ENCODE data around the gene FNTB. TPM values are rescaled to one million over a fixed set of nuclear protein-coding genes. Genes with fewer than 3 reads are reported as not detected.

The FNTB gene
- total and polyA plus RNA-seq, 2 of the 8 experiments (the other 6 are each of a cell fraction or from before 2014, with no cell fraction given): 16.0 to 20.7 TPM

GRCh38 chr14:64946310-64947045, 40.2 kb upstream of the FNTB start:
- H3K23ac ChIP-seq (ENCODE audit: insufficient read length): no peak overlapping the region
- CTCF ChIA-PET (ENCODE audit: partially characterized antibody): interaction anchor here (0.6 to 3.4 kb wide), 9 partner anchors 8 to 105 kb away, joined by 3 to 16 read pairs (median 3); no protein-coding TSS in a partner anchor

More at GRCh38 chr14:64946310-64947045, 40.2 kb upstream of the FNTB start:
- no peaks in the 10 kb centered on the region for H3K27me3 ChIP-seq (replicated peaks in 1 of 4; ENCODE audit: control insufficient read depth in 3 of 4, extremely low read depth in 1 of 4, insufficient read depth in 3 of 4, low read length in 3 of 4)
- no peak overlapping the region for H4K5ac ChIP-seq (ENCODE audit: insufficient read length, low read depth, low read length)
- H3K18ac ChIP-seq (ENCODE audit: extremely low read depth, low read length): no peak overlapping the region
- H3K23me2 ChIP-seq (ENCODE audit: low read depth, low read length): no peaks in the 10 kb centered on the region
- TF ChIP-seq EGR1 (IDR thresholded peaks at IDR 0.05; ENCODE audit: borderline replicate concordance, low read depth, low read length) (no peak), CTBP2 (IDR thresholded peaks at IDR 0.05; ENCODE audit: borderline replicate concordance, insufficient read depth, insufficient read length, low read length) (no peak), KDM4A (IDR thresholded peaks at IDR 0.05; ENCODE audit: low read depth, low read length, severe bottlenecking) (no peak), SP4 (IDR thresholded peaks at IDR 0.05; ENCODE audit: low read length) (no peak), SAP30 (IDR thresholded peaks at IDR 0.05; ENCODE audit: insufficient read depth, insufficient replicate concordance, low read length) (no peak), GABPA (IDR thresholded peaks at IDR 0.05; ENCODE audit: borderline replicate concordance, insufficient read depth, low read length) (no peak), HDAC6 (IDR thresholded peaks at IDR 0.05; ENCODE audit: low read depth, low read length) (no peak)
- H2BK5ac ChIP-seq (ENCODE audit: low read depth, low read length): no peak overlapping the region
- no peaks in the 10 kb centered on the region for H3K79me1 ChIP-seq (ENCODE audit: low read depth, low read length)
- peaks cover 0 to 8% (median 2%) of the 10 kb centered on the region in 4 experiments; a peak in 4 of 7 replicates for H3K4me1 ChIP-seq (replicated peaks in 1 of 4; ENCODE audit: control insufficient read depth in 3 of 4, insufficient read depth in 4 of 4, low read length in 3 of 4)
- FAIRE-seq (no peak), DNase-seq (ENCODE audit: low read depth in 1 of 2, low spot score in 2 of 2) (no peak)
- H3K4me2 ChIP-seq (ENCODE audit: insufficient read depth in 1 of 2, low read depth in 2 of 2, low read length in 2 of 2): no peak overlapping the region
- no peak overlapping the region for H2BK15ac ChIP-seq (ENCODE audit: low read length)
- no peak overlapping the region for H2AK5ac ChIP-seq (ENCODE audit: low read depth, low read length)
- H3K9ac ChIP-seq (replicated peaks in 1 of 4; ENCODE audit: extremely low read depth in 1 of 4, low read depth in 3 of 4, low read length in 3 of 4): no peak overlapping the region
- H4K8ac ChIP-seq (ENCODE audit: extremely low read depth, insufficient read depth, low read length): no peak overlapping the region
- H3K14ac ChIP-seq (ENCODE audit: insufficient read length): no peak overlapping the region
- H2AFZ ChIP-seq (ENCODE audit: low read length): no peak overlapping the region
- H3K36me3 ChIP-seq (ENCODE audit: control insufficient read depth in 2 of 4, insufficient read depth in 4 of 4, low read length in 3 of 4): peaks cover 2 to 37% (median 9%) of the 10 kb centered on the region in 4 experiments; a peak in 4 of 8 replicates
- H3K9me3 ChIP-seq (ENCODE audit: insufficient read depth in 2 of 2, low read depth in 1 of 2, low read length in 1 of 2): no peaks in the 10 kb centered on the region
- WGBS, 2 experiments (ENCODE audit: extremely low coverage in 1 of 2, insufficient coverage in 1 of 2, insufficient read length in 1 of 2, insufficient replicate concordance in 2 of 2, low coverage in 1 of 2, low lambda C conversion rate in 2 of 2, missing lambda C conversion rate in 1 of 2): 97% methylated on average over 6 of the region's 6 CpGs; no CpG with 5 or more reads in 1 of the 2 experiments
- H4K20me1 ChIP-seq (replicated peaks in 1 of 2; ENCODE audit: control insufficient read depth in 1 of 2, insufficient read depth in 2 of 2, low read length in 2 of 2): no peaks in the 10 kb centered on the region
- H3K79me2 ChIP-seq (ENCODE audit: control insufficient read depth in 1 of 2, insufficient read depth in 2 of 2, low read length in 2 of 2): no peaks in the 10 kb centered on the region
- no peak overlapping the region for H2BK12ac ChIP-seq (ENCODE audit: low read depth, low read length)
- POLR2A ChIA-PET (ENCODE audit: partially characterized antibody): interaction anchor here (0.9 to 2.8 kb wide), 3 partner anchors 11 to 24 kb away, joined by 3 to 9 read pairs (median 3); no protein-coding TSS in a partner anchor
- no peak overlapping the region for H3K4ac ChIP-seq (replicated peaks; ENCODE audit: insufficient read length, low read depth, low read length)
- H3K56ac ChIP-seq (replicated peaks; ENCODE audit: insufficient read length, low read depth, low read length): no peak overlapping the region
- H3K27ac ChIP-seq (ENCODE audit: low read depth, low read length): no peak overlapping the region
- H3K4me3 ChIP-seq (ENCODE audit: extremely low read depth in 1 of 4, insufficient read depth in 2 of 4, low read depth in 3 of 4, low read length in 4 of 4): no peak overlapping the region
- no peak overlapping the region for H2BK20ac ChIP-seq (ENCODE audit: low read length)
- H2BK120ac ChIP-seq (replicated peaks; ENCODE audit: low read depth, low read length): no peak overlapping the region
- H4K91ac ChIP-seq (replicated peaks; ENCODE audit: insufficient read length, low read length): no peak overlapping the region
